Endothelial cell of umbilical vein (primary cell): ENCODE measurements around the gene WDHD1. TPM values are rescaled to one million over a fixed set of nuclear protein-coding genes. Genes with fewer than 3 reads are reported as not detected.

Experiments used
- BruUV-seq: library from RNA; stranded (reverse); fragments of 400-500 nt; replicated peaks from 2 replicates; lab custom pipeline; 2021; lab: Mats Ljungman, UMichigan
- CTCF ChIA-PET: fragments of 300-600, 350-600 bp; sonication (Branson Sonifier 250); formaldehyde crosslinking; loops from one replicate; lab custom pipeline; 2021; ENCODE audit warnings: antibody characterized with exemption, inconsistent platforms; lab: Charles Lee
- POLR2A ChIA-PET: fragments of 300-600, 350-600 bp; sonication (Branson Sonifier 250); formaldehyde crosslinking; loops from one replicate; lab custom pipeline; 2021; ENCODE audit warnings: antibody characterized with exemption, inconsistent platforms; lab: Charles Lee
- DNase-seq: peaks from one replicate; pipeline ENCODE4 v3.0.0-alpha.2; 2011; ENCODE audit warnings: low read depth, low spot score
- FAIRE-seq: peaks from 2 replicates; lab custom pipeline; 2011; peaks lifted over from hg19 to GRCh38; lab: Jason Lieb, UNC
- H2AFZ ChIP-seq: 2 replicates; pipeline ENCODE4 v1.6.0; 2012; ENCODE audit warnings: low read depth, low read length, control low read depth, inconsistent platforms
- H3K27ac ChIP-seq: 2 replicates; pipeline ENCODE4 v1.5.1; 2011; ENCODE audit warnings: low read depth, mild to moderate bottlenecking, control low read depth, low read length, moderate library complexity; ENCODE audit not compliant: insufficient read depth
- H3K27me3 ChIP-seq, 2 experiments: 2 replicates each; pipeline versions ENCODE4 v1.6.0 to v1.6.1; 2011; ENCODE audit warnings: low read length in 2 of 2, mixed read lengths in 1 of 2; ENCODE audit not compliant: control insufficient read depth in 2 of 2, insufficient read depth in 2 of 2
- H3K36me3 ChIP-seq, 2 experiments: 2 replicates in 1 of 2; 3 replicates in 1 of 2; pipeline ENCODE4 v1.5.1; 2011; ENCODE audit warnings: low read length in 2 of 2, mild to moderate bottlenecking in 1 of 2, moderate library complexity in 1 of 2; ENCODE audit not compliant: control insufficient read depth in 2 of 2, insufficient read depth in 2 of 2; ENCODE audit errors: extremely low read depth in 1 of 2
- H3K4me1 ChIP-seq: 3 replicates; pipeline ENCODE4 v1.5.1; 2011; ENCODE audit warnings: mild to moderate bottlenecking, low read length; ENCODE audit not compliant: control insufficient read depth, insufficient read depth; ENCODE audit errors: extremely low read depth
- H3K4me2 ChIP-seq: 2 replicates; pipeline ENCODE4 v1.6.1; 2011; ENCODE audit warnings: low read length, control low read depth, mixed read lengths; ENCODE audit not compliant: insufficient read depth
- H3K4me3 ChIP-seq, 3 experiments: fragments of 200-600 bp in 1 of 3; sonication (generic), shearing (Covaris generic) in 1 of 3; replicated peaks in 1 of 3; 2 replicates each; pipeline ENCODE4 v1.5.1; 2011 to 2016; ENCODE audit warnings: control low read depth in 3 of 3, low read length in 3 of 3, mild to moderate bottlenecking in 2 of 3, inconsistent platforms in 1 of 3, low read depth in 1 of 3, moderate library complexity in 1 of 3; ENCODE audit not compliant: insufficient read depth in 1 of 3
- H3K79me2 ChIP-seq: 2 replicates; pipeline ENCODE4 v1.6.0; 2012; ENCODE audit warnings: low read length, inconsistent platforms; ENCODE audit not compliant: control insufficient read depth, insufficient read depth
- H3K9ac ChIP-seq: replicated peaks from 2 replicates; pipeline ENCODE3; 2011; ENCODE audit warnings: low read length, control low read depth; ENCODE audit not compliant: insufficient read depth; ENCODE audit errors: extremely low read depth
- H3K9me1 ChIP-seq: replicated peaks from 3 replicates; pipeline ENCODE4 v1.6.0; 2011; ENCODE audit warnings: mild to moderate bottlenecking, low read length; ENCODE audit not compliant: control insufficient read depth, insufficient read depth; ENCODE audit errors: extremely low read depth
- H3K9me3 ChIP-seq: replicated peaks from 2 replicates; pipeline ENCODE4 v1.5.1; 2012; ENCODE audit warnings: low read length, inconsistent platforms; ENCODE audit not compliant: control insufficient read depth, insufficient read depth
- H4K20me1 ChIP-seq: replicated peaks from 2 replicates; pipeline ENCODE3; 2011; ENCODE audit warnings: mild to moderate bottlenecking, low read length; ENCODE audit not compliant: control insufficient read depth, insufficient read depth; ENCODE audit errors: extremely low read depth
- EZH2 ChIP-seq: IDR thresholded peaks from 2 replicates; pipeline ENCODE4 v1.6.1; 2012; ENCODE audit warnings: borderline replicate concordance, low read depth, mild to moderate bottlenecking, moderate library complexity, low read length, inconsistent platforms; ENCODE audit not compliant: severe bottlenecking
- FOS ChIP-seq: IDR thresholded peaks from 2 replicates; pipeline ENCODE4 v1.6.1; 2011; ENCODE audit warnings: mild to moderate bottlenecking, low read length, moderate library complexity, borderline replicate concordance; ENCODE audit not compliant: insufficient read depth
- GATA2 ChIP-seq: IDR thresholded peaks from 2 replicates; pipeline ENCODE4 v1.7.0; 2011; ENCODE audit warnings: low read depth, mild to moderate bottlenecking, moderate library complexity, mixed read lengths, low read length; ENCODE audit not compliant: insufficient read length, insufficient read depth
- JUN ChIP-seq: IDR thresholded peaks from 2 replicates; pipeline ENCODE4 v1.6.1; 2011; ENCODE audit warnings: borderline replicate concordance, low read depth; ENCODE audit not compliant: insufficient read length, insufficient read depth
- MAX ChIP-seq: IDR thresholded peaks from 2 replicates; pipeline ENCODE4 v1.6.1; 2011; ENCODE audit not compliant: insufficient read depth, insufficient read length
- POLR2A ChIP-seq: IDR thresholded peaks from 2 replicates; pipeline ENCODE4 v1.6.1; 2012; ENCODE audit warnings: low read depth, mild to moderate bottlenecking, control low read depth, low read length
- POLR2AphosphoS5 ChIP-seq: IDR thresholded peaks from 2 replicates; pipeline ENCODE4 v1.6.1; 2012; ENCODE audit warnings: low read depth, mild to moderate bottlenecking, control low read depth, low read length, moderate library complexity; ENCODE audit not compliant: insufficient read depth
- dilution Hi-C: fragments of 300-500 bp; cut with MboI; formaldehyde crosslinking; loops from one replicate; pipeline ENCODE4 v1.15.0; 2019; ENCODE audit warnings: low sequenced_read_pairs; ENCODE audit not compliant: extremely low pct_ligation_motif_present
- intact Hi-C: fragments of 100-400 bp; cut with micrococcal nuclease; formaldehyde crosslinking; loops from one replicate; pipeline ENCODE4 v1.10.0; 2022
- polyA plus RNA-seq, 4 experiments: library from polyadenylated mRNA; depleted of rRNA in 3 of 4; stranded (reverse) in 3 of 4; unstranded in 1 of 4; fragments of >200 nt; gene quantifications; 2 replicates each; pipeline versions ENCODE4 v1.2.1 to v1.2.3, GENCODE V29; 2011 to 2012; ENCODE audit warnings: missing spikeins in 1 of 4
- total RNA-seq: library from RNA; stranded (reverse); gene quantifications from 2 replicates; pipeline ENCODE4 v1.2.3, GENCODE V29; 2021
- TF ChIP-seq, protein P1 (sequence below), 2 donors: IDR thresholded peaks; 1 replicate in 1 of 2; 2 replicates in 1 of 2; pipeline ENCODE4 v1.5.1; 2011; ENCODE audit warnings: low read length in 2 of 2, mild to moderate bottlenecking in 2 of 2, moderate library complexity in 2 of 2, control low read depth in 1 of 2, inconsistent platforms in 1 of 2, low read depth in 1 of 2; ENCODE audit not compliant: insufficient read depth in 1 of 2; ENCODE audit errors: extremely low read depth in 1 of 2

The WDHD1 gene
- total and polyA plus RNA-seq, 2 donors (not counting 3 experiments of a cell fraction or from before 2014, with no cell fraction given): 3.1 to 22.5 TPM

DNA sequence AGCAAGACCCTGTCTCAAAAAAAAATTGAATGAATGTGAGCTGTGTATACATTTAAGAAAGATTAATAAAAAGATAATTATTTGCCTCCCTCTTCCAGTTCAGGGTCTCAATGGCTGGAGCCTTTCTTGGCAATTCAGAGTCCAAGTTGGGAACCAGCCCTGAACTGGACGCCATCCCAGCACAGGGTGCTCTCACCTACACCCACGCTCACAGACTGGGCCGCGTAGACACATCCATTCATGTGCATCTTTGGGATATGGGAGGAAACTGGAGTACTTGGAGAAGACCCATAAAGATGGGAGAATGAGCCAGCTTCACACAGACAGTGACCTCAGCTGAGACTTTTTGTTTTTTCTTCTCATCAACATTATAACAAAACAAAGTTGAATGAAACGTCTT lies 31.0 kb upstream of the WDHD1 start:
- CTCF ChIA-PET: no interaction called here
- POLR2A ChIA-PET: no interaction called here
- Histone ChIP-seq H3K36me3 (peaks cover 5 to 15% of the 10 kb centered on the region in 2 experiments), H3K4me1 (peaks cover 8% of the 10 kb centered on the region), H3K4me2 (no peak overlapping the region), H2AFZ (no peak overlapping the region), H3K27ac (no peak overlapping the region), H3K27me3 (no peaks in the 10 kb centered on the region), H3K79me2 (peaks cover 91% of the 10 kb centered on the region), H3K9me1 (no peaks in the 10 kb centered on the region), H3K4me3 (no peak overlapping the region), H4K20me1 (peaks cover 10% of the 10 kb centered on the region), H3K9ac (no peak overlapping the region), H3K9me3 (no peaks in the 10 kb centered on the region)
- intact Hi-C loops (no loop called here), dilution Hi-C loops (no loop called here)
- FAIRE-seq (no peak), DNase-seq (no peak)
- no TSS peak for BruUV-seq
- TF ChIP-seq MAX (no peak), POLR2AphosphoS5 (no peak), GATA2 (no peak), JUN (no peak), FOS (no peak), POLR2A (no peak)

GRCh38 chr14:55054098-55054497 lies 27.2 kb upstream of the WDHD1 start:
- Histone ChIP-seq H3K9me1 (no peaks in the 10 kb centered on the region), H3K27me3 (no peaks in the 10 kb centered on the region), H3K9ac (no peak overlapping the region), H4K20me1 (peaks cover 8% of the 10 kb centered on the region), H3K9me3 (no peaks in the 10 kb centered on the region), H3K4me3 (no peak overlapping the region), H3K27ac (no peak overlapping the region), H3K79me2 (peaks cover 72% of the 10 kb centered on the region), H3K4me2 (no peak overlapping the region), H2AFZ (no peak overlapping the region), H3K36me3 (peaks cover 0 to 7% of the 10 kb centered on the region in 2 experiments), H3K4me1 (peaks cover 17% of the 10 kb centered on the region)
- intact Hi-C loops (no loop called here), dilution Hi-C loops (no loop called here)
- CTCF ChIA-PET: no interaction called here
- TF ChIP-seq POLR2A: no peak
- no peak for TF ChIP-seq EZH2
- no peak for TF ChIP-seq GATA2
- TF ChIP-seq, protein P1, sequence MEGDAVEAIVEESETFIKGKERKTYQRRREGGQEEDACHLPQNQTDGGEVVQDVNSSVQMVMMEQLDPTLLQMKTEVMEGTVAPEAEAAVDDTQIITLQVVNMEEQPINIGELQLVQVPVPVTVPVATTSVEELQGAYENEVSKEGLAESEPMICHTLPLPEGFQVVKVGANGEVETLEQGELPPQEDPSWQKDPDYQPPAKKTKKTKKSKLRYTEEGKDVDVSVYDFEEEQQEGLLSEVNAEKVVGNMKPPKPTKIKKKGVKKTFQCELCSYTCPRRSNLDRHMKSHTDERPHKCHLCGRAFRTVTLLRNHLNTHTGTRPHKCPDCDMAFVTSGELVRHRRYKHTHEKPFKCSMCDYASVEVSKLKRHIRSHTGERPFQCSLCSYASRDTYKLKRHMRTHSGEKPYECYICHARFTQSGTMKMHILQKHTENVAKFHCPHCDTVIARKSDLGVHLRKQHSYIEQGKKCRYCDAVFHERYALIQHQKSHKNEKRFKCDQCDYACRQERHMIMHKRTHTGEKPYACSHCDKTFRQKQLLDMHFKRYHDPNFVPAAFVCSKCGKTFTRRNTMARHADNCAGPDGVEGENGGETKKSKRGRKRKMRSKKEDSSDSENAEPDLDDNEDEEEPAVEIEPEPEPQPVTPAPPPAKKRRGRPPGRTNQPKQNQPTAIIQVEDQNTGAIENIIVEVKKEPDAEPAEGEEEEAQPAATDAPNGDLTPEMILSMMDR (IDR thresholded peaks at IDR 0.05; ENCODE audit: extremely low read depth in 1 of 2, insufficient read depth in 1 of 2, low read depth in 1 of 2, low read length in 2 of 2): no peak
- no peak for TF ChIP-seq POLR2AphosphoS5
- POLR2A ChIA-PET: no interaction called here
- no peak for DNase-seq
- BruUV-seq: no TSS peak
- no peak for FAIRE-seq
